Stromal cell of bone marrow (primary cell): ENCODE data around the gene SLC7A5.
"Not testable (repeated sequence)": the region's sequence is repeated elsewhere in the genome, so short reads cannot be mapped to it uniquely, and the experiment has no call there.

Experiments used
- DNase-seq: peaks from one replicate; pipeline ENCODE4 v3.0.0-alpha.2; 2012; ENCODE audit warnings: low read depth

The SLC7A5 gene

DNA sequence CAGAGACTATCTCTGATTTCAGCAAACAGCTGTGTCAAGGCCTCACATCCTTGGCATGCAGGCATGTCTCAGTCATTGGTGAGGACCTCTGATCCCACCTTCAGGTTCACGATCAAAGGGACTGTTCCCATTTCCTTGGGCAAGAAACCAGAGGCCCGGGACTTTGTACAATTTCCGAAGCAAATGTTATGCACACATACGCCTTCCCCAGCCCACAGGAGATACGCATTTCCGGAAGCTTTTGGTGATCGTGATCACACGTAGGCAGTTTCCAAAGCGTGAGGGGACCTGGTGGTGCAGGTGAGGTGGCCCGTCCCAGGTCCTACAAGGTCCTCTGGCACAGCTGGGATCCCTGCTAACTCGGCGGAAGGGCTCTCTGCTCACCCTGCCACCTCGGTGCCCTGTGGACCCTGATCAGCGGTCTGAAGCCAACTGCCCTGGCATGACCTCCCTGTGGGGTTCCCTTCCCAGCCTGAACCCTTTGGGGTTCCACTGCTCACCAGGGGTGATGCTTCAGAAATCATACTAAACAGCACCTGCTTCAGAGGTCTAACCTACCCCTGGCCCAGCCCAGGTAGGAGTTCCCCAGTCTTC lies 74.7 kb downstream of the SLC7A5 start:
- no peak for DNase-seq

DNA sequence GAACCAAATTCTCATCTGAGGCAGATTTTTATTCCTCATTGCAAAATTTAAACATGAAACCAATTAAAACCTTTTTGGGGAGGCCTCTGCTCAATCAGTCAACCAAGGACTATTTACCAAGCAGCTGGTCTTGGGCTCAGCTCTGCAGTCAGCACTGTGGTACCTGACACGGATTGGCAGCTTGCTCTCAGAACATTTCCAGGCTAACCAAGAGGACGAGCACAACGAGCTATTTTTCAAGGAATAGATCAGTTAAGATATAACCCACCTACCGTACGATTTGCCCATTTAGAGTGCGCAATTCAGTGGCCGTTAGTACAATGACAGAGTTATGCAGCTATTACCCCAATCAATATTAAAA lies 77.1 kb downstream of the SLC7A5 start:
- DNase-seq: no peak

DNA sequence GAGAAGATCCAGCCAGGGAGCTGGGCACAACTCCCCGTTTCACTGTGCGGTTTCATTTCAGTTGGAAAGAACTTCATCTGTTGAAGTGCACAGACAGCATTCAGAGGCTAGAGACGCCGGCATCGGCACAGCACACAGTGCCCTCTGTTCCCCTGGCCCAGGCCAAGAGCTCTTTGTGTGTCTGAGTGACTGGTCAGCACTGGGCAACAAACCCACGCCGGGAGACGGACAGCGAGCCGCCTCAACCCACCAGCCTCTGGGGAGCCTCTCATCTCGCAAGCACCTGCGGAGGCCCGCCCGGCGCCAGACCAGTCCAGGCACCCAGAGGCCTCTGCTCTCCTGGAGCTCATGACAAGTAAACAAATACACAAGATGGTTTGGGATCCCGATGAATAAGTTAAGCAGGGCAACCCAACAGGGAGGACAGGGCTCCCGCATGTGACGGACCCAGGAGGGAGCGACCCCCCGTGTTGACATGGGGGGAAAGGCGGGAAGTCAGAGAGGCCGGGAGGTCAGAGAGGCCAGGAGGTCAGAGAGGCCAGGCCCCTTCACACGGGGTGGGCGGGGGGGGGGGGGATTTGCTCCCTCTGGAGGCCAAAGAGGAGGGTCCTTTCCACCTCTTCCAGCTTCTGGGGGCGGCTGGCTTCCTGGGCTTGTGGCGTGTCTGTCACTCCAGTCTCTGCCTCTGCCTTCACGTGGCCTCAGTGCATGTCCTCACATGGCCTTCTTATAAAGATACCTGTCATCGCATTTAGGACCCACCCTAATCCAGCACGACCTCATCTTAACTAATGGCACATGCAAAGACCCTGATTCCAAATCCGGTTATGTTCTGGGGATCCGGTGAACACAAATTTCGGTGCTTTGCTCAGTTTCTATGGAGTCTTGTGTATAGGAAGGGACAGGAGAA lies 77.8 kb downstream of the SLC7A5 start:
- DNase-seq: no peak

GRCh38 chr16:87790292-87791100 lies 78.8 kb downstream of the SLC7A5 start:
- DNase-seq: peak; percentile 33

GRCh38 chr16:87789437-87790291 lies 79.6 kb downstream of the SLC7A5 start:
- DNase-seq: peak; percentile 61

DNA sequence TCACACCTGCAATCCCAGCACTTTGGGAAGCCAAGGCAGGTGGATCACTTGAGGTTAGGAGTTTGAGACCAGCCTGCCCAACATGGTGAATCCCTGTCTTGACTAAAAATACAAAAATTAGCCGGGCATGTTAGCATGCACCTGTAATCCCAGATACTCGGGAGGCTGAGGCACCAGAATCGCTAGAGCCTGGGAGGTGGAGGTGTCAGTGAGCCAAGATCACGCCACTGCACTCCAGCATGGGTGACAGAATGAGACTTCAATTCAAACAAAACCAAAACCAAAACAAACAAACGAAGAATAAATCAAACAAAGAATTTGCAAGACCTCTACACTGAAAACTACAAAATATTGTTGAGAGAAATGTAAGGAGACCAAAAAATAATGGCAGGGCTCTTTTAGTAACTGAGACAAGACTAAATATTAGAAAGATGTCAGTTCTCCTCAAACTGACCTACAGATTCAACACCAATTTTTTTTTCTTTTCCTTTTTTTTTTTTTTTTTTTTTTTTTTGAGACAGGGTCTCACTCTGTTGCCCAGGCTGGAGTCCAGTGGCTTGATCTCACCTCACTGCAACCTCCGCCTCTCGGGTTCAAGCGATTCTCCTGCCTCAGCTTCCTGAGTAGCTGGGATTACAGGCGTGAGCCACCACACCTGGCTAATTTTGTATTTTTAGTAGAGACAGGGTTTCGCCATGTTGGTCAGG lies 80.4 kb downstream of the SLC7A5 start:
- DNase-seq: not testable (repeated sequence)

- not testable (repeated sequence) for DNase-seq
These were observed 81.7 kb downstream of the SLC7A5 start for GRCh38 chr16:87787451-87788091.

GRCh38 chr16:87784812-87785211 lies 84.5 kb downstream of the SLC7A5 start:
- no peak for DNase-seq

GRCh38 chr16:87782033-87782432 lies 87.3 kb downstream of the SLC7A5 start:
- DNase-seq: no peak

- DNase-seq: no peak
These were observed 88.8 kb downstream of the SLC7A5 start for GRCh38 chr16:87780385-87780989.
